SK-N-SH (cell line): Measurements from ENCODE around the gene NPHS2.

Experiments used
- CTCF ChIP-seq: fragments of 200-600 bp; sonication (generic); IDR thresholded peaks from 2 replicates; pipeline ENCODE4 v1.6.1; 2017; ENCODE audit warnings: antibody characterized with exemption, mild to moderate bottlenecking, moderate library complexity
- EP300 ChIP-seq, 2 experiments: IDR thresholded peaks; 2 replicates each; pipeline versions ENCODE4 v1.4.0 to v1.6.1; 2012; ENCODE audit warnings: borderline replicate concordance in 1 of 2, low read depth in 1 of 2, low read length in 1 of 2
- MAX ChIP-seq: IDR thresholded peaks from 2 replicates; pipeline ENCODE4 v1.4.0; 2012; ENCODE audit warnings: low read depth
- POLR2AphosphoS5 ChIP-seq: IDR thresholded peaks from 2 replicates; pipeline ENCODE4 v1.6.1; 2012; ENCODE audit warnings: low read depth, low read length
- RAD21 ChIP-seq: IDR thresholded peaks from 2 replicates; pipeline ENCODE4 v1.6.1; 2012; ENCODE audit warnings: mild to moderate bottlenecking, low read length
- SMC3 ChIP-seq: IDR thresholded peaks from 2 replicates; pipeline ENCODE4 v1.6.1; 2012; ENCODE audit warnings: low read depth, low read length, improper control_type of control experiment
- TEAD4 ChIP-seq: IDR thresholded peaks from 2 replicates; pipeline ENCODE4 v1.4.0; 2012; ENCODE audit warnings: mild to moderate bottlenecking, borderline replicate concordance; ENCODE audit not compliant: insufficient read depth
- YY1 ChIP-seq: IDR thresholded peaks from 2 replicates; pipeline ENCODE4 v1.4.0; 2012; ENCODE audit warnings: low read depth, mild to moderate bottlenecking

GRCh38 chr1:179591592-179592580, 16.1 kb upstream of the NPHS2 start, which contains the start of gene TDRD5:
- TF ChIP-seq POLR2AphosphoS5 (no peak), CTCF (no peak), YY1 (no peak), RAD21 (no peak), EP300 (IDR thresholded peaks at IDR 0.05; ENCODE audit: borderline replicate concordance in 1 of 2, low read depth in 1 of 2, low read length in 1 of 2) (no peak), SMC3 (no peak), MAX (no peak), TEAD4 (no peak)
